Activated naive CD8-positive, alpha-beta T cell treated with anti-CD3 and anti-CD28 coated beads, Interleukin-2, amount 50 U/mL, for 24 hours (primary cell): ENCODE measurements around the gene DMRTC1.
"Not testable (repeated sequence)": the region's sequence is repeated elsewhere in the genome, so short reads cannot be mapped to it uniquely, and the experiment has no call there.

Source experiments
- ATAC-seq: fragments of 150-1000 bp; cut with Tn5 transposase; one replicate; pipeline ENCODE4 v1.10.0; 2021
- DNase-seq: peaks from one replicate; pipeline ENCODE4 v3.0.0; 2021
- H3K27ac Mint-ChIP-seq: one replicate; pipeline ENCODE4 v1.8.0; 2021; ENCODE audit warnings: mild to moderate bottlenecking, mixed read lengths
- H3K27me3 Mint-ChIP-seq: one replicate; pipeline ENCODE4 v1.8.0; 2021; ENCODE audit warnings: mixed read lengths
- H3K36me3 Mint-ChIP-seq: one replicate; pipeline ENCODE4 v1.8.0; 2021; ENCODE audit warnings: low read depth, mixed read lengths
- H3K4me1 Mint-ChIP-seq: one replicate; pipeline ENCODE4 v1.8.0; 2021; ENCODE audit warnings: mixed read lengths
- H3K4me3 Mint-ChIP-seq: one replicate; pipeline ENCODE4 v1.8.0; 2021; ENCODE audit warnings: mild to moderate bottlenecking, moderate library complexity, mixed read lengths
- H3K9me3 Mint-ChIP-seq: one replicate; pipeline ENCODE4 v1.8.0; 2021; ENCODE audit warnings: mixed read lengths

DMRTC1 gene

GRCh38 chrX:72837532-72837931 is 106.1 kb downstream of the DMRTC1 start:
- H3K36me3 Mint-ChIP-seq, ATAC-seq, DNase-seq, H3K4me1 Mint-ChIP-seq, H3K4me3 Mint-ChIP-seq, H3K27ac Mint-ChIP-seq, H3K27me3 Mint-ChIP-seq, H3K9me3 Mint-ChIP-seq: not testable (repeated sequence)

DNA sequence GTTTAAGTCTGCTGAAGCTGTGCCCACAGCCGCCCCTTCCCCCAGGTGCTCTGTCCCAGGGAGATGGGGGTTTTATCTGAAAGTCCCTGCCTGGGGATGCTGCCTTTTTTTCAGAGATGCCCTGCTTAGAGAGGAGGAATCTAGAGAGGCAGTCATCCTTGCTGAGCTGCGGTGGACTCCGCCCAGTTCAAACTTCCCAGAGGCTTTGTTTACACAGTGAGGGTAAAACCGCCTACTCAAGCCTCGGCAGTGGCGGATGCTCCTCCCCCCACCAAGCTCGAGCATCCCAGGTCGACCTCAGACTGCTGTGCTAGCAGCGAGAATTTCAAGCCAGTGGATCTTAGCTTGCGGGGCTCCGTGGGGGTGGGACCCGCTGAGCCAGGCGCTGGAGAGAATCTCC is 112.9 kb downstream of the DMRTC1 start:
- not testable (repeated sequence) for ATAC-seq, H3K27me3 Mint-ChIP-seq, H3K9me3 Mint-ChIP-seq, H3K4me3 Mint-ChIP-seq, H3K4me1 Mint-ChIP-seq, H3K27ac Mint-ChIP-seq, DNase-seq, H3K36me3 Mint-ChIP-seq
